CD14-positive monocyte (primary cell): Measurements from ENCODE around the gene BATF2. TPM values are rescaled to one million over a fixed set of nuclear protein-coding genes. Genes with fewer than 3 reads are reported as not detected.

Source experiments
- DNase-seq, 3 donors: peaks; one replicate each; pipeline ENCODE4 v3.0.0-alpha.2; 2011 to 2022
- H2AFZ ChIP-seq: 2 replicates; pipeline ENCODE4 v1.6.0; 2012; ENCODE audit warnings: mild to moderate bottlenecking, low read depth, low read length, inconsistent platforms; ENCODE audit not compliant: insufficient read depth, poor library complexity, severe bottlenecking
- H3K27ac ChIP-seq, 2 donors: 1 replicate in 1 of 2; 2 replicates in 1 of 2; pipeline ENCODE4 v1.5.1; 2012 to 2013; ENCODE audit warnings: low read length in 2 of 2, control low read depth in 1 of 2, inconsistent platforms in 1 of 2, low read depth in 1 of 2, mild to moderate bottlenecking in 1 of 2
- H3K27me3 ChIP-seq, 2 donors: one replicate each; pipeline versions ENCODE4 v1.6.0 to v1.6.1; 2011 to 2013; ENCODE audit warnings: low read length in 2 of 2; ENCODE audit not compliant: control insufficient read depth in 2 of 2, insufficient read depth in 2 of 2
- H3K36me3 ChIP-seq, 2 donors: replicated peaks in 1 of 2; 1 replicate in 1 of 2; 2 replicates in 1 of 2; pipeline versions ENCODE4 v1.5.1 to v1.6.1; 2012 to 2013; ENCODE audit warnings: low read length in 2 of 2, control low read depth in 1 of 2, inconsistent platforms in 1 of 2, mild to moderate bottlenecking in 1 of 2; ENCODE audit not compliant: insufficient read depth in 2 of 2, control insufficient read depth in 1 of 2
- H3K4me1 ChIP-seq, 2 donors: 1 replicate in 1 of 2; 2 replicates in 1 of 2; pipeline versions ENCODE4 v1.5.1 to v1.6.1; 2012 to 2013; ENCODE audit warnings: low read length in 2 of 2, control low read depth in 1 of 2, inconsistent platforms in 1 of 2, mild to moderate bottlenecking in 1 of 2, moderate library complexity in 1 of 2; ENCODE audit not compliant: insufficient read depth in 2 of 2, control insufficient read depth in 1 of 2
- H3K4me2 ChIP-seq: replicated peaks from 2 replicates; pipeline ENCODE3; 2012; ENCODE audit warnings: low read length, moderate library complexity, mild to moderate bottlenecking; ENCODE audit not compliant: poor library complexity, severe bottlenecking; ENCODE audit errors: extremely low read depth
- H3K4me3 ChIP-seq, 3 experiments: fragments of 200-600 bp in 1 of 3; sonication (generic) in 1 of 3; replicated peaks in 1 of 3; 1 replicate in 2 of 3; 2 replicates in 1 of 3; pipeline ENCODE4 v1.5.1; 2011 to 2013; ENCODE audit warnings: low read length in 3 of 3, mild to moderate bottlenecking in 3 of 3, control low read depth in 2 of 3, low read depth in 2 of 3, inconsistent platforms in 1 of 3, moderate library complexity in 1 of 3
- H3K79me2 ChIP-seq: 2 replicates; pipeline ENCODE4 v1.6.0; 2012; ENCODE audit warnings: mild to moderate bottlenecking, control low read depth, inconsistent platforms, low read length, moderate library complexity; ENCODE audit not compliant: insufficient read depth
- H3K9ac ChIP-seq: 2 replicates; pipeline ENCODE4 v1.6.0; 2017; ENCODE audit warnings: low read length, mild to moderate bottlenecking; ENCODE audit not compliant: insufficient read depth, poor library complexity, severe bottlenecking
- H3K9me3 ChIP-seq, 2 donors: replicated peaks in 1 of 2; 1 replicate in 1 of 2; 2 replicates in 1 of 2; pipeline versions ENCODE4 v1.5.1 to v1.6.1; 2012 to 2013; ENCODE audit warnings: low read length in 2 of 2, control low read depth in 1 of 2; ENCODE audit not compliant: control insufficient read depth in 1 of 2, insufficient read depth in 1 of 2
- H4K20me1 ChIP-seq: 2 replicates; pipeline ENCODE4 v1.6.0; 2012; ENCODE audit warnings: mild to moderate bottlenecking, low read length, control low read depth, moderate library complexity; ENCODE audit not compliant: insufficient read depth
- H3K27ac Mint-ChIP-seq, 7 donors: one replicate each; pipeline ENCODE4 v1.8.0; 2020; ENCODE audit warnings: mild to moderate bottlenecking in 7 of 7, mixed read lengths in 7 of 7, moderate library complexity in 6 of 7, inconsistent platforms in 2 of 7
- H3K27me3 Mint-ChIP-seq, 3 donors: one replicate each; pipeline ENCODE4 v1.8.0; 2021 to 2022; ENCODE audit warnings: low read depth in 3 of 3, mild to moderate bottlenecking in 3 of 3, mixed read lengths in 3 of 3, moderate library complexity in 3 of 3, inconsistent platforms in 1 of 3
- H3K36me3 Mint-ChIP-seq, 2 donors: one replicate each; pipeline ENCODE4 v1.8.0; 2020; ENCODE audit warnings: mixed read lengths in 2 of 2, inconsistent platforms in 1 of 2, mild to moderate bottlenecking in 1 of 2
- H3K4me1 Mint-ChIP-seq: one replicate; pipeline ENCODE4 v1.8.0; 2020; ENCODE audit warnings: mild to moderate bottlenecking, mixed read lengths
- H3K4me3 Mint-ChIP-seq, 2 donors: one replicate each; pipeline ENCODE4 v1.8.0; 2020; ENCODE audit warnings: mild to moderate bottlenecking in 2 of 2, mixed read lengths in 2 of 2, moderate library complexity in 1 of 2
- H3K9me3 Mint-ChIP-seq, 7 donors: one replicate each; pipeline ENCODE4 v1.8.0; 2020 to 2022; ENCODE audit warnings: mixed read lengths in 7 of 7, mild to moderate bottlenecking in 6 of 7, moderate library complexity in 6 of 7, inconsistent platforms in 2 of 7
- WGBS: methylation state at CpG from one replicate; pipeline ENCODE4 v1.1.5; 2013; ENCODE audit warnings: missing lambda C conversion rate; ENCODE audit not compliant: insufficient coverage; 5-methylcytosine and 5-hydroxymethylcytosine counted together
- intact Hi-C, 2 donors: fragments of 100-400 bp; cut with micrococcal nuclease; formaldehyde crosslinking; loops; one replicate each; pipeline versions ENCODE4 v1.15.0 to v1.15.1; 2023
- polyA plus RNA-seq, 3 donors: library from polyadenylated mRNA; depleted of rRNA in 1 of 3; unstranded in 2 of 3; stranded (reverse) in 1 of 3; fragments of 300-500 nt in 2 of 3; fragments of >200 nt in 1 of 3; fragmentation: Illumina TruSeq in 2 of 3; gene quantifications; 1 replicate in 2 of 3; 2 replicates in 1 of 3; pipeline ENCODE4 v1.2.3, GENCODE V29; 2012 to 2021
- TF ChIP-seq, protein P1 (sequence below): fragments of 200-600 bp; IDR thresholded peaks from one replicate; pipeline ENCODE4 v1.8.0; 2022; ENCODE audit warnings: antibody characterized with exemption, mild to moderate bottlenecking

The BATF2 gene
- polyA plus RNA-seq, 3 donors = 0.97 to 1.7 (median 1.1) TPM

DNA sequence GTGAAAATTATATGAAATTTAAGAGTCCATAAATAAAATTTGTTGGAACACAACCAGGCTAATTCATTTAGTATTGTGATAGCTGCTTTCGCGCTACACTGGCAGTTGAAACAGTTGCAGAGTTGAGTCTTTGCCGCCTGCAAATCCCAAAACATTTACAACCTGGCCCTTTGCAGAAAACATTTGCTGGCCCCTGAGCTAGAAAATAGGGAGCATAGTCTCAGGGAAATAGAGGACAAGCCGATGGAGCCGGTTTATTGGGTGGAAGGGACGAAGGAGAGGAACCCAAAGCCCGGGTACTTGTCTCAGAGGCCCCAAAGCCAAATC lies 43.7 kb upstream of the BATF2 start:
- H3K9me3 ChIP-seq = no peaks in the 10 kb centered on the region
- peaks cover 41 to 57% of the 10 kb centered on the region in 2 donors for H3K4me1 ChIP-seq
- H3K36me3 ChIP-seq = peaks cover 19 to 45% of the 10 kb centered on the region in 2 donors
- Mint-ChIP-seq H3K9me3 (no peaks in the 10 kb centered on the region), H3K27me3 (peaks cover 0 to 2% (median 0%) of the 10 kb centered on the region in 3 donors), H3K36me3 (peaks cover 26 to 54% of the 10 kb centered on the region in 2 donors), H3K27ac (peak overlapping the region; percentile 89 to 98 (median 95)), H3K4me1 (peaks cover 33% of the 10 kb centered on the region), H3K4me3 (peak overlapping the region; percentile 91 to 95)
- peak overlapping the region; percentile 69 for H3K9ac ChIP-seq
- WGBS = 0% methylated on average over 4 of the region's 7 CpGs
- TF ChIP-seq, protein P1, sequence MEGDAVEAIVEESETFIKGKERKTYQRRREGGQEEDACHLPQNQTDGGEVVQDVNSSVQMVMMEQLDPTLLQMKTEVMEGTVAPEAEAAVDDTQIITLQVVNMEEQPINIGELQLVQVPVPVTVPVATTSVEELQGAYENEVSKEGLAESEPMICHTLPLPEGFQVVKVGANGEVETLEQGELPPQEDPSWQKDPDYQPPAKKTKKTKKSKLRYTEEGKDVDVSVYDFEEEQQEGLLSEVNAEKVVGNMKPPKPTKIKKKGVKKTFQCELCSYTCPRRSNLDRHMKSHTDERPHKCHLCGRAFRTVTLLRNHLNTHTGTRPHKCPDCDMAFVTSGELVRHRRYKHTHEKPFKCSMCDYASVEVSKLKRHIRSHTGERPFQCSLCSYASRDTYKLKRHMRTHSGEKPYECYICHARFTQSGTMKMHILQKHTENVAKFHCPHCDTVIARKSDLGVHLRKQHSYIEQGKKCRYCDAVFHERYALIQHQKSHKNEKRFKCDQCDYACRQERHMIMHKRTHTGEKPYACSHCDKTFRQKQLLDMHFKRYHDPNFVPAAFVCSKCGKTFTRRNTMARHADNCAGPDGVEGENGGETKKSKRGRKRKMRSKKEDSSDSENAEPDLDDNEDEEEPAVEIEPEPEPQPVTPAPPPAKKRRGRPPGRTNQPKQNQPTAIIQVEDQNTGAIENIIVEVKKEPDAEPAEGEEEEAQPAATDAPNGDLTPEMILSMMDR = no peak
- no peak for DNase-seq
- H2AFZ ChIP-seq = peak overlapping the region; percentile 89
- H3K4me3 ChIP-seq = peak overlapping the region; percentile 72 to 95 (median 74)
- H3K27ac ChIP-seq = peak overlapping the region; percentile 76 to 83
- H3K4me2 ChIP-seq = peak overlapping the region; percentile 95
- peaks cover 22% of the 10 kb centered on the region for H3K79me2 ChIP-seq
- intact Hi-C loops = no loop called here
- H3K27me3 ChIP-seq = no peaks in the 10 kb centered on the region
- H4K20me1 ChIP-seq = peaks cover 4% of the 10 kb centered on the region

GRCh38 chr11:65036931-65037330 lies 40.2 kb upstream of the BATF2 start:
- Histone ChIP-seq H3K9ac (no peak overlapping the region), H4K20me1 (peaks cover 2% of the 10 kb centered on the region), H3K9me3 (no peaks in the 10 kb centered on the region), H3K27ac (no peak overlapping the region), H3K4me2 (no peak overlapping the region), H2AFZ (no peak overlapping the region), H3K4me3 (no peak overlapping the region), H3K27me3 (no peaks in the 10 kb centered on the region), H3K79me2 (no peaks in the 10 kb centered on the region), H3K4me1 (peaks cover 13 to 28% of the 10 kb centered on the region in 2 donors), H3K36me3 (peaks cover 38 to 68% of the 10 kb centered on the region in 2 donors)
- Mint-ChIP-seq H3K4me1 (peaks cover 8% of the 10 kb centered on the region), H3K36me3 (peaks cover 54 to 74% of the 10 kb centered on the region in 2 donors), H3K27me3 (peaks cover 0 to 2% (median 0%) of the 10 kb centered on the region in 3 donors), H3K9me3 (peaks cover 0 to 2% (median 0%) of the 10 kb centered on the region in 7 donors), H3K27ac (no peak overlapping the region), H3K4me3 (no peak overlapping the region)
- no CpG with 5 or more reads among the region's 6 CpGs for WGBS
- intact Hi-C loops = no loop called here
- TF ChIP-seq, protein P1 = no peak
- no peak for DNase-seq
